ENCODE results near the gene KRTAP4-5.
"Not testable (repeated sequence)": the region's sequence is repeated elsewhere in the genome, so short reads cannot be mapped to it uniquely, and the experiment has no call there.

Gene KRTAP4-5

DNA sequence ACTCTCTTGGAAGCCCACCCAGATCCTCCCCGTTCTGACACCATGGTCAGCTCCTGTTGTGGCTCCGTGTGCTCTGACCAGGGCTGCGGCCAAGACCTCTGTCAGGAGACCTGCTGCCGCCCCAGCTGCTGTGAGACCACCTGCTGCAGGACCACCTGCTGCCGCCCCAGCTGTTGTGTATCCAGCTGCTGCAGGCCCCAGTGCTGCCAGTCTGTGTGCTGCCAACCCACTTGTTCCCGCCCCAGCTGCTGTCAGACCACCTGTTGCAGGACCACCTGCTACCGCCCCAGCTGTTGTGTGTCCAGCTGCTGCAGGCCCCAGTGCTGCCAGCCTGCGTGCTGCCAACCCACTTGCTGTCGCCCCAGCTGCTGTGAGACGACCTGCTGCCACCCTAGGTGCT is 44.3 kb downstream of the KRTAP4-5 start, which contains the start of gene KRTAP4-9:
TSS of gene KRTAP4-9 (plus strand) at position 43 of the 400 bp plus-strand sequence. CDS start at position 43, 0 bp downstream.
- DNase-seq: not testable (repeated sequence)

DNA sequence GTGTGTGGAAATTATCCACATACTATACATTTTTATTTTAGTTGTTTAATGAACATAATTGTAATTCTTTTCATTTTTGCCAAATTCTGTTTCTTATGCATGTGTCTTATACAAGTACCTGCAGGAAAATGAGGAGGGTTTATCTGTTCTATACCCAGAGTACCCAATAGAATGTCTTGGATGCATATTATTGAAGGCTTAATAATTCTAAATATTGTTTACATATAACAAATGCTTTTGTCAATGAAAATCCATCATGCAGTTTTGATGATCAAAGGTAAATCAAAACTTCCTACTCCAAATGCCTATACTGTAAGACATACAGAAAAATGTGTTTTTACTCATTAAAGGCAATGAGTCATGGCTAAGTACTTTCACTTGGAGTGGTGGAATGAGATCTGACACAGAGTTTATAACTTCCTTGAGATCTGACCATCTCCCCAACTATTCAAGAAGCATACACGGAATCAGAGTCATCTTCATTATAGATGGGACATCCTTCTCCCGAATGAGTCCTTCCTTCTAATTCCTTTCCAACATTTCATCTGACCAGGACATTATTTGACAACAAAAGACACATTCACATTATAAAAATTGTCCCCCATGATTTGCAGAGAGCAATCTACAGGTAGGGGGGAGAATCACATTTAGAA is 45.1 kb downstream of the KRTAP4-5 start:
- DNase-seq: not testable (repeated sequence)

DNA sequence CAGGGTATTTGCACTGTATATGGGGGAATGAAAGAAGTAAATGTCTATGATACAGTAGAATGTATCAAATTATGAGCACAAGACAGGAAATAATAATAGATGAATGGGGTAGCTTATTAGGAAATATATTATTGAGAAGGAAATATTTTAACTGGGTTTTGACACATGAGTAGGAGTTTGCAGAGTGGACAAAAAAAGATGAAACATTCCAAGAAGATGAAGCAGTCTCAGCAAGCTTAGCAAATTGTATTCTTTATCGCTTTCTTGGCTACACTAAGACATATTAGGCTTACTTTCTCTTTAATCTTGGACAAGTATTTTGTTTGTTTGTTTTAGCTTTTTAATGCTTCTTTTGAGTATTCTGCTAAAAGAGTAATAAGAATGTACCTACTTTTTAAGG is 45.7 kb downstream of the KRTAP4-5 start:
- no peak for DNase-seq

DNA sequence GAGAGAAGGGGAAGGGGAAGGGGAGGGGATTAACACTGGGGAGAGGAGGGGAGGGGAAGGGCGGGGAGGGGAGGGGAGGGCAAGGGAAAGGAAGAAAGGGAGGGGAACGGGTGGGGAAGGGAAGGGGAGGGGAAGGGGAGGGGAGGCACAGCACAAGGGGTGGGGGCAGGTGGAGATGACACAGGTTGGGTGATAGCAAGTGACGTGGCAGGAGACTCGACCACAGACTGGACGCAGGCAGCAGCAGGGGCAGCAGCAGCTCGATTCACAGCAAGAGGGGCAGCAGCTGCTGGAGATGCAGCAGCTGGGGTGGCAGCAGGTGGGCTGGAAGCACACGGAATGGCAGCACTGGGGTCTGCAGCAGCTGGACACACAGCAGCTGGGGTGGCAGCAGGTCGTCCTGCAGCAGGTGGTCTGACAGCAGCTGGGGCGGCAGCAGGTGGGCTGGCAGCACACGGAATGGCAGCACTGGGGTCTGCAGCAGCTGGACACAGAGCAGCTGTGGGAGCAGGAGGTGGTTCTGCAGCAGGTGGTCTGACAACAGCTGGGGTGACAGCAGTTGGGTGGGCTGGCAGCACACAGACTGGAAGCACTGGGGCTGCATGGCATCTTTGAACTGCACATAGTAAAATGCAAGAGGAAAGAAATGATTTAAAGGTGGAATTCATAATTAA is 47.9 kb downstream of the KRTAP4-5 start, which contains the start of gene KRTAP4-16:
TSS of gene KRTAP4-16 (minus strand) at position 624 of the 674 bp plus-strand sequence. CDS start at position 624, 0 bp downstream.
- no peak for DNase-seq

DNA sequence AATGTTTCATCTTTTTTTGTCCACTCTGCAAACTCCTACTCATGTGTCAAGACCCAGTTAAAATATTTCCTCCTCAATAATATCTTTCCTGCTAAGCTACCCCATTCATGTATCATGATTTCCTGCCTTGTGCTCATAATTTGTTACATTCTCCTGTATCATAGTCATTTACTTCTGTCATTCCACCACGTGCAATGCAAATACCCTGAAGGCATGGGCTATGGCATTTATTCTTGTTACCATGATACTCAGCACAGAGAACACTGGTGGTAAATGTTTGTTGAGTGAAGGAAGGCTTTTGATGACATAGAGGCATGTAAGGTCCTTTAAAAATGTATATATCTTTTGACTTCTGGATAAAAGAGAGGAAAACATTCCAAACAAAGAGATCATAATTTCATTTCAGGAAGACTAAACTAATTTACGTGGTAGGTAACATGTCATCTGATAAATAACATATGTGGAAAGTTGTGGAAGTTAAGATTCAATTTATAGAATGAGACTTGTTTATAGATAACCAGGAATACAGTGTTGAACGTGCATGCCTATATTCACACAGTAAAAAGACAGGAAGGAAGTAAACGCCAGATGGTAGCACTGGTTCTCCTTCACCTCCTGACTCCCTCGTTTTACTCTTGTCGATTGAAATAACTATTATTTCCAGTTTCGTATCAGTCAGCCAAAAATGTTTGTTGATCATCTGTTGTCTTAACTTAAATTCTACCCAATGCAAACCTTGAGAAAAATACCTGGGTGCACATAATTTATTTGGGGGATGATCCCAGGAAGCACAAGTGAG is 49.7 kb downstream of the KRTAP4-5 start:
- not testable (repeated sequence) for DNase-seq

Measured in right forelimb (tissue), 1 donor.